ENCODE measurements around the gene LDLRAD3.

DNA sequence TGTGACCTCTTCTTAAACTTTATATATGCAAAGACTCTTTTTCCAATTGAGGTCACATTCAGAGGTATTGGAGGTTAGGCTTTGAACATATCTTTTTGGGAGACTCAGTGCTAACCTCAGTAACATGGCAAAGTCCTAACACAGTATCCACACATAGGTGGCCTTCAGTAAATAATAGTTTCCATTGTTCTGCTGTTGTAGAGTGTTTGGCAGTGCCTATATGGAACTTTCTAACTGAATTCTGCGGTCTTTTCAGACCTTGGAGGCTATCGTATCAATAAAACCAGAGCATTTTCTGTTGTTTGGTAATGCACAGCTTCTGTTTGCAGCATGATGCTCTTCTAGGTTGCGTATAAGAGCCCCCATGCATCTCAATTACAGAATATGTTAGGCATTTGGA lies 47.0 kb downstream of the LDLRAD3 start:
- no peak for TF ChIP-seq CTCF (IDR thresholded peaks at IDR 0.05)
- no peak for TF ChIP-seq POLR2AphosphoS5 (IDR thresholded peaks at IDR 0.05)
- TF ChIP-seq POLR2A (IDR thresholded peaks at IDR 0.05): no peak

All from prostate gland (tissue), 2 donors.